Adrenal gland (tissue), 12 donors: ENCODE measurements around the gene MARCHF4. TPM values are rescaled to one million over a fixed set of nuclear protein-coding genes. Genes with fewer than 3 reads are reported as not detected.

Experiments
- DNase-seq, 7 donors: peaks; one replicate each; pipeline ENCODE4 v3.0.0-alpha.2; 2019 to 2020
- H3K27ac ChIP-seq, 5 donors: fragments of 200-600 bp; sonication (generic) in 4 of 5; 1 replicate in 3 of 5; 2 replicates in 2 of 5; pipeline versions ENCODE4 v1.5.1 to v1.8.0; 2016 to 2020; ENCODE audit warnings: mild to moderate bottlenecking in 1 of 5
- H3K27me3 ChIP-seq: fragments of 200-600 bp; 2 replicates; pipeline ENCODE4 v1.8.0; 2021
- H3K36me3 ChIP-seq, 2 donors: fragments of 200-600 bp; replicated peaks in 1 of 2; 1 replicate in 1 of 2; 2 replicates in 1 of 2; pipeline versions ENCODE4 v1.5.1 to v1.8.0; 2018 to 2022
- H3K4me1 ChIP-seq, 2 donors: fragments of 200-600 bp; replicated peaks in 1 of 2; 1 replicate in 1 of 2; 2 replicates in 1 of 2; pipeline versions ENCODE4 v1.5.1 to v1.8.0; 2018 to 2021
- H3K4me3 ChIP-seq, 4 donors: fragments of 200-600 bp; sonication (generic) in 3 of 4; one replicate each; pipeline ENCODE4 v1.5.1; 2016 to 2018
- H3K9me3 ChIP-seq, 3 donors: fragments of 200-600 bp; sonication (generic) in 1 of 3; replicated peaks in 1 of 3; 1 replicate in 2 of 3; 2 replicates in 1 of 3; pipeline versions ENCODE4 v1.5.1 to v1.8.0; 2016 to 2021
- CTCF ChIP-seq, 6 experiments: fragments of 450-650 bp in 4 of 6; fragments of 200-600 bp in 2 of 6; sonication (generic) in 1 of 6; IDR thresholded peaks; 1 replicate in 5 of 6; 2 replicates in 1 of 6; pipeline versions ENCODE4 v1.5.1 to v1.8.0; 2016 to 2021; ENCODE audit warnings: antibody characterized with exemption in 6 of 6, mild to moderate bottlenecking in 2 of 6, moderate library complexity in 1 of 6
- POLR2A ChIP-seq, 2 donors: fragments of 450-650 bp; IDR thresholded peaks; one replicate each; pipeline ENCODE4 v1.6.1; 2017; ENCODE audit warnings: antibody characterized with exemption in 2 of 2, mild to moderate bottlenecking in 2 of 2, moderate library complexity in 1 of 2
- WGBS, 4 donors: extraction: QIAGEN DNeasy Blood & Tissue Kit in 2 of 4; methylation state at CpG; one replicate each; pipeline versions ENCODE4 v1.1.5 to v1.1.7; 2013 to 2017; 5-methylcytosine and 5-hydroxymethylcytosine counted together
- intact Hi-C, 2 donors: fragments of 100-400 bp; cut with DNase I; formaldehyde crosslinking; loops; one replicate each; pipeline versions ENCODE4 v1.14.1 to v1.15.0; 2022 to 2023
- polyA plus RNA-seq, 3 donors: library from polyadenylated mRNA; stranded (reverse); fragments of 200-250 nt in 2 of 3; fragments of 350-450 nt in 1 of 3; fragmentation: Illumina TruSeq in 1 of 3; extraction: RNeasy Lipid Tissue Mini Kit (QIAGEN cat#74804) in 1 of 3; gene quantifications; one replicate each; pipeline ENCODE4 v1.2.3, GENCODE V29; 2013 to 2014
- total RNA-seq, 9 donors: library from RNA; depleted of rRNA in 4 of 9; stranded (reverse); fragments of >200 nt in 4 of 9; fragments of 120-200 nt in 1 of 9; fragmentation: NEBNext Ultra II Directional in 1 of 9; extraction: Animal tissue kit (Norgen Biotek cat#: 25700) in 1 of 9; gene quantifications; one replicate each; pipeline versions ENCODE4 v1.1.0 to v1.2.4, GENCODE V29; 2013 to 2023
- donor health status: healthy with polysubstance abuse.
- donor health status: Bipolar disorder and iron deficiency.
- donor health status: DM: yes; HTN: yes; CAD: no.
- donor health status: DM: no; HTN: no; CAD: no.
- donor health status: DM: no; HTN: no; CAD: no.
- donor health status: DM: yes; HTN: yes; CAD: no.

The MARCHF4 gene
- total and polyA plus RNA-seq, 12 donors: 0.13 to 1.8 (median 0.96) TPM; not detected in 5

GRCh38 chr2:216344950-216345300 lies 27.4 kb downstream of the MARCHF4 start:
- Histone ChIP-seq H3K36me3 (no peaks in the 10 kb centered on the region), H3K4me1 (no peaks in the 10 kb centered on the region), H3K27ac (no peak overlapping the region), H3K4me3 (no peak overlapping the region), H3K9me3 (no peaks in the 10 kb centered on the region), H3K27me3 (no peaks in the 10 kb centered on the region)
- intact Hi-C loops: no loop called here
- 52 to 64% (median 58%) methylated on average over 4 of the region's 4 CpGs for WGBS, 4 donors
- TF ChIP-seq CTCF (IDR thresholded peaks at IDR 0.05) (no peak), POLR2A (IDR thresholded peaks at IDR 0.05) (no peak)
- DNase-seq: no peak

- Histone ChIP-seq H3K27me3 (no peaks in the 10 kb centered on the region), H3K4me3 (no peak overlapping the region), H3K36me3 (no peaks in the 10 kb centered on the region), H3K9me3 (no peaks in the 10 kb centered on the region), H3K4me1 (no peaks in the 10 kb centered on the region), H3K27ac (no peak overlapping the region)
- TF ChIP-seq CTCF (IDR thresholded peaks at IDR 0.05) (no peak), POLR2A (IDR thresholded peaks at IDR 0.05) (no peak)
- intact Hi-C loops: no loop called here
- no peak for DNase-seq
- WGBS, 4 donors: 64 to 68% (median 66%) methylated on average over 9 of the region's 9 CpGs
These were observed 27.9 kb downstream of the MARCHF4 start for GRCh38 chr2:216344206-216344949.

- no peak overlapping the region for H3K27ac ChIP-seq
These were observed 28.9 kb downstream of the MARCHF4 start for GRCh38 chr2:216343221-216343980.

More at GRCh38 chr2:216343221-216343980, 28.9 kb downstream of the MARCHF4 start:
- no peaks in the 10 kb centered on the region for H3K27me3 ChIP-seq
- 82 to 86% (median 84%) methylated on average over 7 of the region's 7 CpGs for WGBS, 4 donors
- H3K36me3 ChIP-seq: no peaks in the 10 kb centered on the region
- DNase-seq: no peak
- H3K4me1 ChIP-seq: no peaks in the 10 kb centered on the region
- TF ChIP-seq POLR2A (IDR thresholded peaks at IDR 0.05) (no peak), CTCF (IDR thresholded peaks at IDR 0.05) (no peak)
- intact Hi-C loops: no loop called here
- no peaks in the 10 kb centered on the region for H3K9me3 ChIP-seq
- H3K4me3 ChIP-seq: no peak overlapping the region
